IMR-90 (cell line): ENCODE measurements around the gene CD300LD. TPM values are rescaled to one million over a fixed set of nuclear protein-coding genes. Genes with fewer than 3 reads are reported as not detected.

Source experiments
- ATAC-seq: fragments of 200-7000 bp; cut with Tn5 transposase; 2 replicates; pipeline ENCODE4 v1.9.1; 2020; ENCODE audit warnings: low read depth, mild to moderate bottlenecking, moderate library complexity
- BruUV-seq: library from RNA; stranded (reverse); fragments of 400-500 nt; replicated peaks from 2 replicates; lab custom pipeline; 2021; lab: Mats Ljungman, UMichigan
- CTCF ChIA-PET: fragments of 300-600 bp; formaldehyde crosslinking; extraction: SDS; loops from one replicate; lab custom pipeline; 2021; ENCODE audit warnings: antibody characterized with exemption; lab: Yijun Ruan, JAX
- POLR2A ChIA-PET: fragments of 300-600 bp; sonication (Branson Sonifier 250); formaldehyde crosslinking; loops from one replicate; lab custom pipeline; 2022; ENCODE audit warnings: antibody characterized with exemption; ENCODE audit not compliant: unreplicated experiment; lab: Charles Lee
- DNase-seq: peaks from one replicate; pipeline ENCODE4 v3.0.0; 2013
- H2AFZ ChIP-seq: replicated peaks from 2 replicates; pipeline ENCODE3; 2013; ENCODE audit warnings: low read length, mild to moderate bottlenecking; ENCODE audit not compliant: poor library complexity
- H2AK5ac ChIP-seq: 2 replicates; pipeline ENCODE4 v1.6.1; 2013; ENCODE audit warnings: low read depth, low read length, inconsistent platforms
- H2AK9ac ChIP-seq: replicated peaks from 2 replicates; pipeline ENCODE3; 2013; ENCODE audit warnings: mild to moderate bottlenecking, low read depth, low read length, moderate library complexity; ENCODE audit not compliant: poor library complexity
- H2BK120ac ChIP-seq: 2 replicates; pipeline ENCODE4 v1.6.1; 2013; ENCODE audit warnings: low read depth, low read length, inconsistent platforms
- H2BK15ac ChIP-seq: 3 replicates; pipeline ENCODE4 v1.6.1; 2013; ENCODE audit warnings: low read depth, low read length, inconsistent platforms
- H2BK20ac ChIP-seq: 2 replicates; pipeline ENCODE4 v1.6.1; 2013; ENCODE audit warnings: low read depth, mild to moderate bottlenecking, inconsistent platforms, low read length, moderate library complexity
- H2BK5ac ChIP-seq: 2 replicates; pipeline ENCODE4 v1.6.1; 2013; ENCODE audit warnings: mild to moderate bottlenecking, low read depth, low read length, inconsistent platforms; ENCODE audit not compliant: poor library complexity, severe bottlenecking
- H3K14ac ChIP-seq: replicated peaks from 2 replicates; pipeline ENCODE4 v1.6.1; 2013; ENCODE audit warnings: low read depth, low read length, inconsistent platforms
- H3K18ac ChIP-seq: 2 replicates; pipeline ENCODE4 v1.6.1; 2013; ENCODE audit warnings: low read depth, low read length, control low read depth
- H3K23ac ChIP-seq: 2 replicates; pipeline ENCODE4 v1.6.1; 2013; ENCODE audit warnings: low read depth, low read length, inconsistent platforms
- H3K27ac ChIP-seq: 2 replicates; pipeline ENCODE4 v1.5.1; 2013; ENCODE audit warnings: mild to moderate bottlenecking, control low read depth, low read length; ENCODE audit not compliant: insufficient read depth
- H3K27me3 ChIP-seq: 2 replicates; pipeline ENCODE4 v1.6.1; 2013; ENCODE audit warnings: low read length; ENCODE audit not compliant: control insufficient read depth, insufficient read depth
- H3K36me3 ChIP-seq: 2 replicates; pipeline ENCODE4 v1.6.1; 2013; ENCODE audit warnings: low read length, mixed read lengths; ENCODE audit not compliant: control insufficient read depth, insufficient read depth
- H3K4ac ChIP-seq: 2 replicates; pipeline ENCODE4 v1.6.1; 2013; ENCODE audit warnings: low read depth, low read length, inconsistent platforms
- H3K4me1 ChIP-seq: 2 replicates; pipeline ENCODE4 v1.6.1; 2013; ENCODE audit warnings: low read length, mixed read lengths; ENCODE audit not compliant: control insufficient read depth, insufficient read depth
- H3K4me2 ChIP-seq: 2 replicates; pipeline ENCODE4 v1.6.1; 2013; ENCODE audit warnings: low read depth, mild to moderate bottlenecking, control low read depth, low read length, moderate library complexity
- H3K4me3 ChIP-seq: 2 replicates; pipeline ENCODE4 v1.5.1; 2013; ENCODE audit warnings: low read depth, mild to moderate bottlenecking, control low read depth, low read length, moderate library complexity; ENCODE audit not compliant: insufficient read depth
- H3K56ac ChIP-seq: 2 replicates; pipeline ENCODE4 v1.6.1; 2013; ENCODE audit warnings: low read length, inconsistent platforms; ENCODE audit not compliant: insufficient read depth; ENCODE audit errors: extremely low read depth
- H3K79me1 ChIP-seq, 2 experiments: 2 replicates each; pipeline ENCODE4 v1.6.1; 2013; ENCODE audit warnings: low read length in 2 of 2, inconsistent platforms in 1 of 2, low read depth in 1 of 2
- H3K9ac ChIP-seq: 2 replicates; pipeline ENCODE4 v1.6.1; 2013; ENCODE audit warnings: low read depth, low read length, control low read depth
- H3K9me1 ChIP-seq: 2 replicates; pipeline ENCODE4 v1.6.1; 2013; ENCODE audit warnings: low read length, inconsistent platforms; ENCODE audit not compliant: insufficient read depth
- H3K9me3 ChIP-seq: 2 replicates; pipeline ENCODE4 v1.6.1; 2013; ENCODE audit warnings: low read length; ENCODE audit not compliant: control insufficient read depth, insufficient read depth
- H4K20me1 ChIP-seq: 2 replicates; pipeline ENCODE4 v1.6.1; 2013; ENCODE audit warnings: low read length, inconsistent platforms; ENCODE audit not compliant: insufficient read depth
- H4K5ac ChIP-seq: 2 replicates; pipeline ENCODE4 v1.6.1; 2013; ENCODE audit warnings: mild to moderate bottlenecking, low read depth, low read length, control low read depth
- H4K8ac ChIP-seq, 2 experiments: 2 replicates each; pipeline ENCODE4 v1.6.1; 2013; ENCODE audit warnings: low read depth in 2 of 2, low read length in 2 of 2, control low read depth in 1 of 2, inconsistent platforms in 1 of 2
- H4K91ac ChIP-seq: 2 replicates; pipeline ENCODE4 v1.6.1; 2013; ENCODE audit warnings: low read depth, low read length, inconsistent platforms; ENCODE audit not compliant: insufficient read depth
- BHLHE40 ChIP-seq: fragments of 150-350 bp; IDR thresholded peaks from 2 replicates; pipeline ENCODE4 v1.6.1; 2016; ENCODE audit warnings: mild to moderate bottlenecking, low read depth, low read length
- CEBPB ChIP-seq: IDR thresholded peaks from 2 replicates; pipeline ENCODE4 v1.6.1; 2012; ENCODE audit warnings: low read depth, low read length, improper control_type of control experiment
- MAZ ChIP-seq: IDR thresholded peaks from 2 replicates; pipeline ENCODE4 v1.6.1; 2012; ENCODE audit warnings: low read depth, mild to moderate bottlenecking, low read length, improper control_type of control experiment, moderate library complexity, borderline replicate concordance
- NFE2L2 ChIP-seq: fragments of 150-350 bp; IDR thresholded peaks from 2 replicates; pipeline ENCODE4 v1.6.1; 2016; ENCODE audit warnings: low read depth, mild to moderate bottlenecking, low read length
- RCOR1 ChIP-seq: IDR thresholded peaks from 2 replicates; pipeline ENCODE4 v1.6.1; 2012; ENCODE audit warnings: mild to moderate bottlenecking, low read length, improper control_type of control experiment; ENCODE audit not compliant: insufficient replicate concordance
- SMC3 ChIP-seq: fragments of 150-350 bp; IDR thresholded peaks from 2 replicates; pipeline ENCODE4 v1.6.1; 2016; ENCODE audit warnings: low read depth, mild to moderate bottlenecking, antibody characterized with exemption, low read length, moderate library complexity
- USF2 ChIP-seq: fragments of 150-350 bp; IDR thresholded peaks from 2 replicates; pipeline ENCODE4 v1.6.1; 2017; ENCODE audit warnings: mild to moderate bottlenecking, antibody characterized with exemption, low read length, low read depth
- WGBS, 2 experiments: methylation state at CpG; one replicate each; pipeline versions ENCODE4 v1.1.5 to v1.1.7; 2013; ENCODE audit warnings: missing lambda C conversion rate in 2 of 2; ENCODE audit not compliant: insufficient read length in 1 of 2; ENCODE audit errors: extremely low coverage in 2 of 2; 5-methylcytosine and 5-hydroxymethylcytosine counted together
- dilution Hi-C: fragments of 300-500 bp; cut with HindIII; formaldehyde crosslinking; loops from one replicate; pipeline ENCODE4 v1.14.3; 2018; ENCODE audit warnings: low sequenced_read_pairs; ENCODE audit not compliant: unreplicated experiment
- in situ Hi-C: fragments of 300-500 bp; cut with MboI; formaldehyde crosslinking; loops from 3 replicates; pipeline ENCODE4 v1.14.3; 2019; ENCODE audit warnings: low sequenced_read_pairs, inconsistent platforms, mixed read lengths
- intact Hi-C: fragments of 100-400 bp; cut with micrococcal nuclease; formaldehyde crosslinking; loops from 2 replicates; pipeline ENCODE4 v1.10.0; 2022
- polyA plus RNA-seq, 3 experiments: library from polyadenylated mRNA; depleted of rRNA; stranded (reverse); fragments of >200 nt; gene quantifications; 2 replicates each; pipeline ENCODE4 v1.2.3, GENCODE V29; 2012; ENCODE audit warnings: low replicate concordance in 1 of 3
- total RNA-seq: library from RNA; depleted of rRNA; stranded (reverse); fragments of >200 nt; gene quantifications from 2 replicates; pipeline ENCODE4 v1.2.3, GENCODE V29; 2012

CD300LD gene
- total and polyA plus RNA-seq, 2 of the 4 experiments (the other 2 are of a cell fraction), result not detected

GRCh38 chr17:74603037-74603635, 11.1 kb upstream of the CD300LD start:
- Histone ChIP-seq H4K20me1 (no peaks in the 10 kb centered on the region), H2BK20ac (no peak overlapping the region), H4K5ac (no peak overlapping the region), H2BK120ac (no peak overlapping the region), H2BK5ac (no peak overlapping the region), H3K14ac (no peak overlapping the region), H2AK9ac (no peak overlapping the region), H3K79me1 (no peaks in the 10 kb centered on the region), H3K4me3 (no peak overlapping the region), H4K8ac (no peak overlapping the region), H3K4me1 (no peaks in the 10 kb centered on the region), H3K36me3 (no peaks in the 10 kb centered on the region), H2AFZ (no peak overlapping the region), H3K4ac (no peak overlapping the region), H3K9ac (no peak overlapping the region), H3K9me1 (no peaks in the 10 kb centered on the region), H3K27me3 (no peaks in the 10 kb centered on the region), H3K27ac (no peak overlapping the region), H4K91ac (no peak overlapping the region), H3K56ac (no peak overlapping the region), H3K18ac (no peak overlapping the region), H2AK5ac (no peak overlapping the region), H3K9me3 (peaks cover 2% of the 10 kb centered on the region; the same call in 1 of the 2 replicates), H3K4me2 (no peak overlapping the region), H2BK15ac (no peak overlapping the region), H3K23ac (no peak overlapping the region)
- 60% methylated on average over 1 of the region's 6 CpGs; no CpG with 5 or more reads in 1 of the 2 experiments for WGBS, 2 experiments
- ChIA-PET POLR2A (no interaction called here), CTCF (no interaction called here)
- dilution Hi-C loops, result no loop called here
- intact Hi-C loops, result no loop called here
- TF ChIP-seq CEBPB, result no peak
- TF ChIP-seq BHLHE40, result no peak
- no peak for TF ChIP-seq SMC3
- TF ChIP-seq RCOR1, result no peak
- TF ChIP-seq NFE2L2, result no peak
- no peak for TF ChIP-seq MAZ
- no peak for TF ChIP-seq USF2
- no peak for DNase-seq
- no peak for ATAC-seq
- in situ Hi-C loops, result no loop called here
- no TSS peak for BruUV-seq
